HepG2 (cell line): Measurements from ENCODE around the gene SGSM1. TPM values are rescaled to one million over a fixed set of nuclear protein-coding genes. Genes with fewer than 3 reads are reported as not detected.

Source experiments
- FOSL2 ChIP-seq: sonication (generic); formaldehyde crosslinking; IDR thresholded peaks from 2 replicates; pipeline ENCODE4 v1.4.0; 2020; ENCODE audit warnings: missing genetic modification reagents
- HNRNPH1 ChIP-seq: fragments of 200-400 bp; formaldehyde crosslinking; optimal IDR thresholded peaks from 2 replicates; pipeline ENCODE3; 2017; ENCODE audit warnings: mild to moderate bottlenecking, low read depth, low read length
- MAZ ChIP-seq, 2 experiments: sonication (generic) in 1 of 2; formaldehyde crosslinking in 1 of 2; IDR thresholded peaks; 2 replicates each; pipeline versions ENCODE4 v1.5.0 to v1.6.1; 2012 to 2020; ENCODE audit warnings: low read depth in 2 of 2, mild to moderate bottlenecking in 2 of 2, borderline replicate concordance in 1 of 2, improper control_type of control experiment in 1 of 2, low read length in 1 of 2, missing genetic modification reagents in 1 of 2, moderate library complexity in 1 of 2
- ONECUT2 ChIP-seq: sonication (generic); formaldehyde crosslinking; IDR thresholded peaks from 2 replicates; pipeline ENCODE4 v1.4.0; 2020; ENCODE audit warnings: missing genetic modification reagents
- PHF21A ChIP-seq: sonication (generic); formaldehyde crosslinking; IDR thresholded peaks from 2 replicates; pipeline ENCODE4 v1.5.0; 2020; ENCODE audit warnings: mild to moderate bottlenecking, missing genetic modification reagents
- PRPF4 ChIP-seq: fragments of 200-400 bp; formaldehyde crosslinking; IDR thresholded peaks from 2 replicates; pipeline ENCODE4 v1.6.1; 2016; ENCODE audit warnings: low read length, low read depth; ENCODE audit not compliant: poor library complexity, severe bottlenecking
- SUZ12 ChIP-seq: fragments of 150-350 bp; IDR thresholded peaks from 2 replicates; pipeline ENCODE4 v1.6.1; 2014; ENCODE audit warnings: low read depth, low read length
- YEATS2 ChIP-seq: sonication (generic); formaldehyde crosslinking; IDR thresholded peaks from 2 replicates; pipeline ENCODE4 v1.4.0; 2020; ENCODE audit warnings: missing genetic modification reagents, borderline replicate concordance
- ZBTB4 ChIP-seq: sonication (generic); formaldehyde crosslinking; IDR thresholded peaks from 2 replicates; pipeline ENCODE4 v1.4.0; 2020; ENCODE audit warnings: missing genetic modification reagents, mild to moderate bottlenecking, borderline replicate concordance
- ZFP41 ChIP-seq: sonication (generic); formaldehyde crosslinking; IDR thresholded peaks from 2 replicates; pipeline ENCODE4 v1.4.0; 2020; ENCODE audit warnings: mild to moderate bottlenecking, missing genetic modification reagents, borderline replicate concordance
- ZHX1 ChIP-seq: sonication (generic); formaldehyde crosslinking; IDR thresholded peaks from 2 replicates; pipeline ENCODE4 v1.8.1; 2022; ENCODE audit warnings: low read depth, mild to moderate bottlenecking, missing genetic modification reagents
- ZNF101 ChIP-seq: sonication (generic); formaldehyde crosslinking; IDR thresholded peaks from 2 replicates; pipeline ENCODE4 v1.4.0; 2020; ENCODE audit warnings: mild to moderate bottlenecking, low read depth, missing genetic modification reagents, borderline replicate concordance
- ZNF512B ChIP-seq: sonication (generic); formaldehyde crosslinking; IDR thresholded peaks from 2 replicates; pipeline ENCODE4 v1.5.1; 2020; ENCODE audit warnings: missing genetic modification reagents, mild to moderate bottlenecking, borderline replicate concordance
- ZSCAN30 ChIP-seq: sonication (generic); formaldehyde crosslinking; IDR thresholded peaks from 2 replicates; pipeline ENCODE4 v1.5.0; 2020; ENCODE audit warnings: mild to moderate bottlenecking, missing genetic modification reagents
- polyA plus RNA-seq, 8 experiments: library from polyadenylated mRNA; depleted of rRNA in 3 of 8; stranded (reverse) in 7 of 8; unstranded in 1 of 8; fragments of >200 nt; fragmentation: Illumina TruSeq in 4 of 8; extraction: Trizol in 4 of 8; gene quantifications; 2 replicates each; pipeline versions ENCODE4 v1.2.1 to v1.2.3, GENCODE V29; 2011 to 2016; ENCODE audit warnings: low read depth in 4 of 8, missing spikeins in 1 of 8, mixed read lengths in 1 of 8; ENCODE audit not compliant: insufficient read depth in 1 of 8
- total RNA-seq, 5 experiments: library from RNA; depleted of rRNA; stranded (reverse); fragments of >200 nt; fragmentation: Illumina TruSeq; extraction: Trizol; gene quantifications; 2 replicates each; pipeline ENCODE4 v1.2.3, GENCODE V29; 2016; ENCODE audit warnings: low read depth in 1 of 5
- TF ChIP-seq, protein P1 (sequence below): conservative IDR thresholded peaks from 2 replicates; pipeline ENCODE4 v1.6.1; 2018; ENCODE audit warnings: missing genetic modification reagents

SGSM1 gene
- total and polyA plus RNA-seq, 2 of the 13 experiments (the other 11 are each of a cell fraction or from before 2014, with no cell fraction given) = 0.07 TPM; not detected in 1

- TF ChIP-seq ZFP41 (CRISPR knock-in tag) (no peak), YEATS2 (peak; percentile 26; the same call in 1 of the 2 replicates), ZNF512B (no peak), PHF21A (peak; percentile 91), PRPF4 (no peak), ZSCAN30 (CRISPR knock-in tag) (no peak), HNRNPH1 (no peak), ONECUT2 (no peak), FOSL2 (CRISPR knock-in tag) (no peak), ZNF101 (CRISPR knock-in tag) (peak; percentile 68; the same call in 1 of the 2 replicates), ZHX1 (CRISPR knock-in tag) (no peak), MAZ (IDR thresholded peaks at IDR 0.05; ENCODE audit: borderline replicate concordance, low read depth, low read length) (peak; percentile 36; the same call in 1 of the 2 replicates), MAZ (CRISPR knock-in tag; IDR thresholded peaks at IDR 0.05; ENCODE audit: low read depth) (peak; percentile 86), SUZ12 (no peak), ZBTB4 (CRISPR knock-in tag) (no peak)
- TF ChIP-seq, protein P1, sequence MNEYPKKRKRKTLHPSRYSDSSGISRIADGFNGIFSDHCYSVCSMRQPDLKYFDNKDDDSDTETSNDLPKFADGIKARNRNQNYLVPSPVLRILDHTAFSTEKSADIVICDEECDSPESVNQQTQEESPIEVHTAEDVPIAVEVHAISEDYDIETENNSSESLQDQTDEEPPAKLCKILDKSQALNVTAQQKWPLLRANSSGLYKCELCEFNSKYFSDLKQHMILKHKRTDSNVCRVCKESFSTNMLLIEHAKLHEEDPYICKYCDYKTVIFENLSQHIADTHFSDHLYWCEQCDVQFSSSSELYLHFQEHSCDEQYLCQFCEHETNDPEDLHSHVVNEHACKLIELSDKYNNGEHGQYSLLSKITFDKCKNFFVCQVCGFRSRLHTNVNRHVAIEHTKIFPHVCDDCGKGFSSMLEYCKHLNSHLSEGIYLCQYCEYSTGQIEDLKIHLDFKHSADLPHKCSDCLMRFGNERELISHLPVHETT (CRISPR knock-in tag) = no peak; the same call in 1 of the 2 replicates
These were observed 146.2 kb downstream of the SGSM1 start, which contains the start of gene KIAA1671 (continued) for GRCh38 chr22:24951942-24952836.
